Esophagus muscularis mucosa (tissue), 3 donors: Measurements from ENCODE around the gene OR7A5.
"Not testable (repeated sequence)": the region's sequence is repeated elsewhere in the genome, so short reads cannot be mapped to it uniquely, and the experiment has no call there.

Experiments
- CTCF ChIP-seq, 3 experiments: fragments of 200-600 bp in 2 of 3; fragments of 450-650 bp in 1 of 3; sonication (generic) in 2 of 3; IDR thresholded peaks; one replicate each; pipeline ENCODE4 v1.5.1; 2017 to 2019; ENCODE audit warnings: antibody characterized with exemption in 3 of 3, mild to moderate bottlenecking in 2 of 3, moderate library complexity in 1 of 3
- POLR2A ChIP-seq: fragments of 450-650 bp; IDR thresholded peaks from one replicate; pipeline ENCODE4 v1.6.1; 2017; ENCODE audit warnings: antibody characterized with exemption, moderate library complexity, mild to moderate bottlenecking, low read depth
- POLR2AphosphoS5 ChIP-seq, 2 donors: sonication (generic); formaldehyde crosslinking; IDR thresholded peaks; one replicate each; pipeline ENCODE4 v1.6.1; 2017; ENCODE audit warnings: antibody characterized with exemption in 2 of 2

- TF ChIP-seq CTCF (IDR thresholded peaks at IDR 0.05); POLR2A; POLR2AphosphoS5 (IDR thresholded peaks at IDR 0.05): not testable (repeated sequence)
These were observed 57.3 kb downstream of the OR7A5 start for GRCh38 chr19:14777645-14778044.
